H9 (cell line): Measurements from ENCODE around the gene PHF12. TPM values are rescaled to one million over a fixed set of nuclear protein-coding genes. Genes with fewer than 3 reads are reported as not detected.
A peak's percentile ranks its signal among the peaks of the same experiment; 100 is the strongest.

Experiments
- DNase-seq: peaks from one replicate; pipeline ENCODE4 v3.0.0-alpha.2; 2017
- H2AFZ ChIP-seq: one replicate; pipeline ENCODE4 v1.6.1; 2013; ENCODE audit warnings: mild to moderate bottlenecking, low read length, control low read depth, moderate library complexity
- H2AK5ac ChIP-seq: 2 replicates; pipeline ENCODE4 v1.6.1; 2013; ENCODE audit warnings: low read length, control low read depth, mixed read lengths; ENCODE audit not compliant: insufficient read length
- H2BK120ac ChIP-seq: one replicate; pipeline ENCODE4 v1.6.1; 2013; ENCODE audit warnings: low read depth, mild to moderate bottlenecking, low read length, control low read depth, inconsistent platforms; ENCODE audit not compliant: poor library complexity, severe bottlenecking
- H2BK12ac ChIP-seq: 2 replicates; pipeline ENCODE4 v1.6.1; 2013; ENCODE audit warnings: low read length, control low read depth, mixed read lengths, low read depth; ENCODE audit not compliant: insufficient read length
- H2BK15ac ChIP-seq: 2 replicates; pipeline ENCODE4 v1.6.1; 2013; ENCODE audit warnings: low read depth, low read length, control low read depth
- H2BK20ac ChIP-seq: one replicate; pipeline ENCODE4 v1.6.1; 2013; ENCODE audit warnings: low read depth, mild to moderate bottlenecking, low read length, control low read depth, inconsistent platforms; ENCODE audit not compliant: poor library complexity, severe bottlenecking
- H2BK5ac ChIP-seq: 2 replicates; pipeline ENCODE4 v1.6.1; 2013; ENCODE audit warnings: low read length, control low read depth, mixed read lengths; ENCODE audit not compliant: insufficient read length
- H3K14ac ChIP-seq: 2 replicates; pipeline ENCODE4 v1.6.1; 2013; ENCODE audit warnings: low read length, control low read depth; ENCODE audit not compliant: insufficient read depth
- H3K18ac ChIP-seq: 2 replicates; pipeline ENCODE4 v1.6.1; 2013; ENCODE audit warnings: low read depth, mild to moderate bottlenecking, mixed read lengths, low read length, control low read depth; ENCODE audit not compliant: insufficient read length
- H3K23ac ChIP-seq: 2 replicates; pipeline ENCODE4 v1.6.1; 2013; ENCODE audit warnings: low read length, control low read depth, mixed read lengths, low read depth; ENCODE audit not compliant: insufficient read length
- H3K23me2 ChIP-seq: 2 replicates; pipeline ENCODE4 v1.6.1; 2013; ENCODE audit warnings: low read depth, mild to moderate bottlenecking, mixed read lengths, low read length, control low read depth; ENCODE audit not compliant: insufficient read length, poor library complexity, severe bottlenecking
- H3K27ac ChIP-seq: 2 replicates; pipeline ENCODE4 v1.5.1; 2013; ENCODE audit warnings: low read length, control low read depth, mixed read lengths, low read depth; ENCODE audit not compliant: insufficient read length
- H3K27me3 ChIP-seq: 2 replicates; pipeline ENCODE4 v1.6.1; 2013; ENCODE audit warnings: low read length, control low read depth, inconsistent platforms; ENCODE audit not compliant: insufficient read depth
- H3K4ac ChIP-seq: 2 replicates; pipeline ENCODE4 v1.6.1; 2013; ENCODE audit warnings: low read depth, mild to moderate bottlenecking, control low read depth, inconsistent platforms, low read length, moderate library complexity
- H3K4me1 ChIP-seq: 2 replicates; pipeline ENCODE4 v1.6.1; 2013; ENCODE audit warnings: low read length, control low read depth, inconsistent platforms; ENCODE audit not compliant: insufficient read depth
- H3K4me2 ChIP-seq: 2 replicates; pipeline ENCODE4 v1.6.1; 2013; ENCODE audit warnings: low read length, control low read depth, mixed read lengths; ENCODE audit not compliant: insufficient read length, insufficient read depth
- H3K56ac ChIP-seq: 2 replicates; pipeline ENCODE4 v1.6.1; 2013; ENCODE audit warnings: low read depth, mild to moderate bottlenecking, mixed read lengths, low read length, control low read depth; ENCODE audit not compliant: insufficient read length
- H3K79me1 ChIP-seq: 2 replicates; pipeline ENCODE4 v1.6.1; 2013; ENCODE audit warnings: low read depth, mild to moderate bottlenecking, moderate library complexity, low read length, control low read depth, inconsistent platforms; ENCODE audit not compliant: insufficient read depth, poor library complexity, severe bottlenecking
- H3K79me2 ChIP-seq: 2 replicates; pipeline ENCODE4 v1.6.1; 2013; ENCODE audit warnings: low read length, control low read depth, inconsistent platforms; ENCODE audit not compliant: insufficient read depth
- H3K9ac ChIP-seq: 2 replicates; pipeline ENCODE4 v1.6.1; 2013; ENCODE audit warnings: low read length, control low read depth, mixed read lengths; ENCODE audit not compliant: insufficient read length; ENCODE audit errors: extremely low read depth
- H3K9me3 ChIP-seq: one replicate; pipeline ENCODE4 v1.6.1; 2013; ENCODE audit warnings: low read depth, low read length, inconsistent platforms; ENCODE audit not compliant: control insufficient read depth
- H3T11ph ChIP-seq: one replicate; pipeline ENCODE4 v1.6.1; 2013; ENCODE audit warnings: mild to moderate bottlenecking, low read length, control low read depth, inconsistent platforms
- H4K20me1 ChIP-seq: one replicate; pipeline ENCODE4 v1.6.1; 2013; ENCODE audit not compliant: control insufficient read depth, insufficient read length, insufficient read depth
- H4K5ac ChIP-seq: 2 replicates; pipeline ENCODE4 v1.6.1; 2013; ENCODE audit warnings: low read depth, mild to moderate bottlenecking, mixed read lengths, low read length, control low read depth; ENCODE audit not compliant: insufficient read length
- H4K8ac ChIP-seq: replicated peaks from 2 replicates; pipeline ENCODE4 v1.6.1; 2013; ENCODE audit warnings: low read length, control low read depth, mixed read lengths, low read depth; ENCODE audit not compliant: insufficient read length
- H4K91ac ChIP-seq: 2 replicates; pipeline ENCODE4 v1.6.1; 2013; ENCODE audit warnings: low read depth, mild to moderate bottlenecking, moderate library complexity, mixed read lengths, low read length, control low read depth; ENCODE audit not compliant: insufficient read length
- H3K27ac Mint-ChIP-seq, 3 experiments: 2 replicates in 2 of 3; 3 replicates in 1 of 3; pipeline ENCODE4 v1.8.0; 2020 to 2021; ENCODE audit warnings: mixed read lengths in 3 of 3, mild to moderate bottlenecking in 1 of 3, moderate library complexity in 1 of 3
- H3K27me3 Mint-ChIP-seq: 2 replicates; pipeline ENCODE4 v1.8.0; 2021; ENCODE audit warnings: low read depth, mild to moderate bottlenecking, moderate library complexity, mixed read lengths
- H3K36me3 Mint-ChIP-seq, 3 experiments: 2 replicates in 2 of 3; 3 replicates in 1 of 3; pipeline ENCODE4 v1.8.0; 2020 to 2021; ENCODE audit warnings: low read depth in 3 of 3, mixed read lengths in 3 of 3; ENCODE audit not compliant: insufficient read depth in 1 of 3
- H3K4me1 Mint-ChIP-seq, 2 experiments: 2 replicates each; pipeline ENCODE4 v1.8.0; 2020; ENCODE audit warnings: mixed read lengths in 2 of 2
- H3K4me3 Mint-ChIP-seq, 2 experiments: 2 replicates in 1 of 2; 3 replicates in 1 of 2; pipeline ENCODE4 v1.8.0; 2020 to 2021; ENCODE audit warnings: mild to moderate bottlenecking in 2 of 2, mixed read lengths in 2 of 2, moderate library complexity in 1 of 2
- H3K9me3 Mint-ChIP-seq, 2 experiments: 2 replicates in 1 of 2; 3 replicates in 1 of 2; pipeline ENCODE4 v1.8.0; 2020; ENCODE audit warnings: mild to moderate bottlenecking in 2 of 2, mixed read lengths in 2 of 2, moderate library complexity in 1 of 2
- WGBS: extraction: QIAGEN DNeasy Blood & Tissue Kit; methylation state at CpG from one replicate; pipeline ENCODE4 v1.1.7; 2013; ENCODE audit warnings: missing lambda C conversion rate, low lambda C conversion rate, mixed read lengths; ENCODE audit not compliant: insufficient read length; ENCODE audit errors: extremely low coverage; 5-methylcytosine and 5-hydroxymethylcytosine counted together
- total RNA-seq: library from RNA; stranded (reverse); gene quantifications from 2 replicates; pipeline ENCODE4 v1.2.1, GENCODE V29; 2021
- TF ChIP-seq, protein P1 (sequence below): fragments of 200-600 bp; sonication (generic); conservative IDR thresholded peaks from 3 replicates; pipeline ENCODE4 v1.8.0; 2021; ENCODE audit warnings: antibody characterized with exemption, mild to moderate bottlenecking

PHF12 gene
- total RNA-seq, 1 experiment from 2014 or later = 62.1 TPM

DNA sequence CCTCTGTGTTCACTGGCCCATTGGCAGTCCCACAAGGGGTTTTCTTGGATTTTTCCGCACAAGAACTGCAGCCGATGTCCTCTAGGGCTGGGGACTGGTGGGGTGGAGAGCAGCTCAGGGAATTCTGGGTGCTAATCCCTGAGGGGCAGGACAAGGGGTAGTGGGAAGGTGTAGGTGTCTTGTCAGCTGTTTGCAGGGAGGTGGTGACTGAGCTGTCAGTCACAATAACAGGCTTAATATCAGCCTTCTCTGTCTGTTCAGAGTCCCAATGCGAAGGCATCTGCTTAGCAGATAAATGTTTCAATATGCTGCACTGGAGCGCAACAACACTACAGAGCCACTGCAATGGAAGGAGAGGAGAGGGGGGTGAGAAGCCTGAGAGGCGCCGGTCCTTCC, 38.4 kb downstream of the PHF12 start:
- Mint-ChIP-seq H3K4me3 (no peak overlapping the region), H3K27me3 (no peaks in the 10 kb centered on the region), H3K4me1 (peaks cover 14 to 21% of the 10 kb centered on the region in 2 experiments), H3K9me3 (no peaks in the 10 kb centered on the region), H3K36me3 (peaks cover 76 to 95% (median 93%) of the 10 kb centered on the region in 3 experiments), H3K27ac (peak overlapping the region in 1 of 3 experiments; percentile 86; a peak in 2 of 7 replicates)
- Histone ChIP-seq H3K4ac (no peak overlapping the region), H3K79me2 (no peaks in the 10 kb centered on the region), H3K4me2 (no peak overlapping the region), H4K8ac (no peak overlapping the region), H3K79me1 (no peaks in the 10 kb centered on the region), H2BK12ac (no peak overlapping the region), H3K27ac (no peak overlapping the region), H2BK15ac (no peak overlapping the region), H3K23ac (no peak overlapping the region), H2BK5ac (no peak overlapping the region), H3K14ac (no peak overlapping the region), H2AFZ (no peak overlapping the region), H2BK120ac (no peak overlapping the region), H3K18ac (no peak overlapping the region), H3K27me3 (no peaks in the 10 kb centered on the region), H4K5ac (no peak overlapping the region), H3K9me3 (no peaks in the 10 kb centered on the region), H3K4me1 (peaks cover 5% of the 10 kb centered on the region; the same call in 1 of the 2 replicates), H3K56ac (no peak overlapping the region), H3T11ph (no peak overlapping the region), H2BK20ac (no peak overlapping the region), H3K23me2 (no peaks in the 10 kb centered on the region), H4K20me1 (no peaks in the 10 kb centered on the region), H3K9ac (no peak overlapping the region), H4K91ac (no peak overlapping the region), H2AK5ac (no peak overlapping the region)
- TF ChIP-seq, protein P1, sequence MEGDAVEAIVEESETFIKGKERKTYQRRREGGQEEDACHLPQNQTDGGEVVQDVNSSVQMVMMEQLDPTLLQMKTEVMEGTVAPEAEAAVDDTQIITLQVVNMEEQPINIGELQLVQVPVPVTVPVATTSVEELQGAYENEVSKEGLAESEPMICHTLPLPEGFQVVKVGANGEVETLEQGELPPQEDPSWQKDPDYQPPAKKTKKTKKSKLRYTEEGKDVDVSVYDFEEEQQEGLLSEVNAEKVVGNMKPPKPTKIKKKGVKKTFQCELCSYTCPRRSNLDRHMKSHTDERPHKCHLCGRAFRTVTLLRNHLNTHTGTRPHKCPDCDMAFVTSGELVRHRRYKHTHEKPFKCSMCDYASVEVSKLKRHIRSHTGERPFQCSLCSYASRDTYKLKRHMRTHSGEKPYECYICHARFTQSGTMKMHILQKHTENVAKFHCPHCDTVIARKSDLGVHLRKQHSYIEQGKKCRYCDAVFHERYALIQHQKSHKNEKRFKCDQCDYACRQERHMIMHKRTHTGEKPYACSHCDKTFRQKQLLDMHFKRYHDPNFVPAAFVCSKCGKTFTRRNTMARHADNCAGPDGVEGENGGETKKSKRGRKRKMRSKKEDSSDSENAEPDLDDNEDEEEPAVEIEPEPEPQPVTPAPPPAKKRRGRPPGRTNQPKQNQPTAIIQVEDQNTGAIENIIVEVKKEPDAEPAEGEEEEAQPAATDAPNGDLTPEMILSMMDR = no peak
- no peak for DNase-seq
- WGBS = no CpG with 5 or more reads among the region's 6 CpGs
